ENCODE measurements around the gene PDSS2. TPM values are rescaled to one million over a fixed set of nuclear protein-coding genes. Genes with fewer than 3 reads are reported as not detected.
A peak's percentile ranks its signal among the peaks of the same experiment; 100 is the strongest.

Gene PDSS2
- total and polyA plus RNA-seq, 9 of the 15 experiments (the other 6 are each of a cell fraction or from before 2014, with no cell fraction given): 5.8 to 21.1 (median 12.0) TPM

- ATAC-seq (no peak), DNase-seq (ENCODE audit: extremely low read depth in 1 of 4, low spot score in 3 of 4) (no peak), FAIRE-seq (peak; percentile 55)
- Histone ChIP-seq H3K27ac (ENCODE audit: extremely low read depth, low read depth, low read length) (no peak overlapping the region), H3K9me1 (ENCODE audit: control insufficient read depth, insufficient read depth, low read length) (no peaks in the 10 kb centered on the region), H3K9me3 (replicated peaks; ENCODE audit: control insufficient read depth, insufficient read depth, low read depth, low read length) (no peaks in the 10 kb centered on the region), H3K36me3 (ENCODE audit: control insufficient read depth, insufficient read depth, low read length) (no peaks in the 10 kb centered on the region), H3K4me1 (replicated peaks in 1 of 2; ENCODE audit: control insufficient read depth in 2 of 2, insufficient read depth in 2 of 2, low read length in 2 of 2) (no peaks in the 10 kb centered on the region), H3K4me3 (no peak overlapping the region), H3K79me2 (ENCODE audit: control insufficient read depth, insufficient read depth, low read length) (no peaks in the 10 kb centered on the region), H3K9ac (ENCODE audit: insufficient read depth in 1 of 2, low read depth in 2 of 2, low read length in 2 of 2) (no peak overlapping the region), H3K27me3 (ENCODE audit: control insufficient read depth in 2 of 2, insufficient read depth in 2 of 2, low read length in 2 of 2) (no peaks in the 10 kb centered on the region), H3K4me2 (ENCODE audit: insufficient read depth, low read length) (no peak overlapping the region), H4K20me1 (replicated peaks; ENCODE audit: control insufficient read depth, insufficient read depth, low read length) (no peaks in the 10 kb centered on the region), H2AFZ (ENCODE audit: low read depth, low read length) (no peak overlapping the region)
- in situ Hi-C loops (cut with MboI) (no loop called here), intact Hi-C loops (cut with micrococcal nuclease) (no loop called here)
- ChIA-PET CTCF (ENCODE audit: low intra/inter-chr PET ratio) (no interaction called here), POLR2A (no interaction called here)
- TF ChIP-seq TFE3 (CRISPR knock-in tag; IDR thresholded peaks at IDR 0.05) (peak; percentile 70), IRF9 (tag; IDR thresholded peaks at IDR 0.05) (no peak)
- WGBS (ENCODE audit: insufficient coverage, low coverage, missing lambda C conversion rate): 60% methylated on average over 2 of the region's 2 CpGs
- no TSS peak for BruUV-seq (replicated peaks)
Observed at GRCh38 chr6:107221519-107221918, 237.8 kb downstream of the PDSS2 start.

- POLR2A ChIA-PET: no interaction called here
- in situ Hi-C loops (cut with MboI) (no loop called here), intact Hi-C loops (cut with micrococcal nuclease) (no loop called here)
- TF ChIP-seq COPS2 (conservative IDR thresholded peaks at IDR 0.05): no peak
- TF ChIP-seq ASH1L (IDR thresholded peaks at IDR 0.05; ENCODE audit: borderline replicate concordance, low read depth, partially characterized antibody): no peak
- TF ChIP-seq POU5F1 (IDR thresholded peaks at IDR 0.05; ENCODE audit: borderline replicate concordance, low read depth, low read length, partially characterized antibody): no peak
- H3K9ac ChIP-seq (ENCODE audit: insufficient read depth in 1 of 2, low read depth in 2 of 2, low read length in 2 of 2): no peak overlapping the region
- no peaks in the 10 kb centered on the region for H3K79me2 ChIP-seq (ENCODE audit: control insufficient read depth, insufficient read depth, low read length)
- DNase-seq (ENCODE audit: extremely low read depth in 1 of 4, low spot score in 3 of 4) (no peak), ATAC-seq (no peak), FAIRE-seq (no peak)
- BruUV-seq (replicated peaks): no TSS peak
- CTCF ChIA-PET (ENCODE audit: low intra/inter-chr PET ratio): no interaction called here
- no peaks in the 10 kb centered on the region for H3K4me1 ChIP-seq (replicated peaks in 1 of 2; ENCODE audit: control insufficient read depth in 2 of 2, insufficient read depth in 2 of 2, low read length in 2 of 2)
- H4K20me1 ChIP-seq (replicated peaks; ENCODE audit: control insufficient read depth, insufficient read depth, low read length): no peaks in the 10 kb centered on the region
- no peaks in the 10 kb centered on the region for H3K9me1 ChIP-seq (ENCODE audit: control insufficient read depth, insufficient read depth, low read length)
- no peak overlapping the region for H2AFZ ChIP-seq (ENCODE audit: low read depth, low read length)
- no peak overlapping the region for H3K4me3 ChIP-seq
- WGBS (ENCODE audit: insufficient coverage, low coverage, missing lambda C conversion rate): 73% methylated on average over 4 of the region's 4 CpGs
- H3K4me2 ChIP-seq (ENCODE audit: insufficient read depth, low read length): no peak overlapping the region
- H3K9me3 ChIP-seq (replicated peaks; ENCODE audit: control insufficient read depth, insufficient read depth, low read depth, low read length): no peaks in the 10 kb centered on the region
- no peaks in the 10 kb centered on the region for H3K27me3 ChIP-seq (ENCODE audit: control insufficient read depth in 2 of 2, insufficient read depth in 2 of 2, low read length in 2 of 2)
- H3K27ac ChIP-seq (ENCODE audit: extremely low read depth, low read depth, low read length): no peak overlapping the region
- no peaks in the 10 kb centered on the region for H3K36me3 ChIP-seq (ENCODE audit: control insufficient read depth, insufficient read depth, low read length)
Observed at GRCh38 chr6:107219851-107220250, 239.5 kb downstream of the PDSS2 start.
